PC-3 (cell line): ENCODE results near the gene SARDH.

ENCODE experiments used
- CTCF ChIP-seq: fragments of 300-600 bp; sonication (generic); conservative IDR thresholded peaks from 2 replicates; pipeline ENCODE4 v1.5.1; 2017; ENCODE audit warnings: antibody characterized with exemption, low read depth, mild to moderate bottlenecking, low read length
- EZH2phosphoT487 ChIP-seq: fragments of 300-600 bp; sonication (generic); IDR thresholded peaks from 2 replicates; pipeline ENCODE4 v1.6.1; 2018; ENCODE audit warnings: mild to moderate bottlenecking, antibody characterized with exemption, low read length, borderline replicate concordance

GRCh38 chr9:133712221-133713100, 25.7 kb downstream of the SARDH start:
- TF ChIP-seq CTCF, result no peak
- TF ChIP-seq EZH2phosphoT487, result no peak
